Transverse colon (tissue), 4 donors: ENCODE results near the gene GAP43.

Experiments
- POLR2AphosphoS5 ChIP-seq, 3 donors: sonication (generic); formaldehyde crosslinking; IDR thresholded peaks; one replicate each; pipeline ENCODE4 v1.6.1; 2016; ENCODE audit warnings: antibody characterized with exemption in 3 of 3
- TF ChIP-seq, protein P1 (sequence below), 5 experiments: fragments of 200-600 bp in 3 of 5; fragments of 450-650 bp in 2 of 5; sonication (generic) in 3 of 5; IDR thresholded peaks; 1 replicate in 2 of 5; 2 replicates in 3 of 5; pipeline ENCODE4 v1.5.1; 2016 to 2017; ENCODE audit warnings: antibody characterized with exemption in 5 of 5, inconsistent platforms in 3 of 5, mild to moderate bottlenecking in 2 of 5, moderate library complexity in 1 of 5

DNA sequence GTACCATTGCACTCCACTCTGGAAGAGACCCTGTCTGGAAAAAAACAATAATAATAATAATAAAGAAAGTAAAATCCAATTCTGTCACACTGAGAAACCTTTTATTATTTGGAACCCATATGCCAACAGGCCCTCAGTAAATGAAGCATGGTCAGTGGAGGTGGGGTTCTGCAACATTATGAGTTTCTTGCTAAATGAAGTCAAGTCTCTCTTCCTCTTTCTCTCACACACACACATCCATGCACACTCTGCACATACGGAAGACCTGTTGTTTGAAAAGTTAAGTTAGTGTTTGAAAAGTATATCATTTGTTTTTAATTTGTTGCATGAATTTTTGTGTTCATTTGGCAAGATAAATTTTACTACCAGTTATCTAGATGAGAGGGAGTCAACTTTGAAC is 27.8 kb downstream of the GAP43 start:
- TF ChIP-seq, protein P1, sequence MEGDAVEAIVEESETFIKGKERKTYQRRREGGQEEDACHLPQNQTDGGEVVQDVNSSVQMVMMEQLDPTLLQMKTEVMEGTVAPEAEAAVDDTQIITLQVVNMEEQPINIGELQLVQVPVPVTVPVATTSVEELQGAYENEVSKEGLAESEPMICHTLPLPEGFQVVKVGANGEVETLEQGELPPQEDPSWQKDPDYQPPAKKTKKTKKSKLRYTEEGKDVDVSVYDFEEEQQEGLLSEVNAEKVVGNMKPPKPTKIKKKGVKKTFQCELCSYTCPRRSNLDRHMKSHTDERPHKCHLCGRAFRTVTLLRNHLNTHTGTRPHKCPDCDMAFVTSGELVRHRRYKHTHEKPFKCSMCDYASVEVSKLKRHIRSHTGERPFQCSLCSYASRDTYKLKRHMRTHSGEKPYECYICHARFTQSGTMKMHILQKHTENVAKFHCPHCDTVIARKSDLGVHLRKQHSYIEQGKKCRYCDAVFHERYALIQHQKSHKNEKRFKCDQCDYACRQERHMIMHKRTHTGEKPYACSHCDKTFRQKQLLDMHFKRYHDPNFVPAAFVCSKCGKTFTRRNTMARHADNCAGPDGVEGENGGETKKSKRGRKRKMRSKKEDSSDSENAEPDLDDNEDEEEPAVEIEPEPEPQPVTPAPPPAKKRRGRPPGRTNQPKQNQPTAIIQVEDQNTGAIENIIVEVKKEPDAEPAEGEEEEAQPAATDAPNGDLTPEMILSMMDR (IDR thresholded peaks at IDR 0.05), result no peak
- TF ChIP-seq POLR2AphosphoS5 (IDR thresholded peaks at IDR 0.05), result no peak
